ENCODE measurements around the gene LPCAT3.
A peak's percentile ranks its signal among the peaks of the same experiment; 100 is the strongest.
"Not testable (repeated sequence)": the region's sequence is repeated elsewhere in the genome, so short reads cannot be mapped to it uniquely, and the experiment has no call there.

Gene LPCAT3, protein sequence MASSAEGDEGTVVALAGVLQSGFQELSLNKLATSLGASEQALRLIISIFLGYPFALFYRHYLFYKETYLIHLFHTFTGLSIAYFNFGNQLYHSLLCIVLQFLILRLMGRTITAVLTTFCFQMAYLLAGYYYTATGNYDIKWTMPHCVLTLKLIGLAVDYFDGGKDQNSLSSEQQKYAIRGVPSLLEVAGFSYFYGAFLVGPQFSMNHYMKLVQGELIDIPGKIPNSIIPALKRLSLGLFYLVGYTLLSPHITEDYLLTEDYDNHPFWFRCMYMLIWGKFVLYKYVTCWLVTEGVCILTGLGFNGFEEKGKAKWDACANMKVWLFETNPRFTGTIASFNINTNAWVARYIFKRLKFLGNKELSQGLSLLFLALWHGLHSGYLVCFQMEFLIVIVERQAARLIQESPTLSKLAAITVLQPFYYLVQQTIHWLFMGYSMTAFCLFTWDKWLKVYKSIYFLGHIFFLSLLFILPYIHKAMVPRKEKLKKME

DNA sequence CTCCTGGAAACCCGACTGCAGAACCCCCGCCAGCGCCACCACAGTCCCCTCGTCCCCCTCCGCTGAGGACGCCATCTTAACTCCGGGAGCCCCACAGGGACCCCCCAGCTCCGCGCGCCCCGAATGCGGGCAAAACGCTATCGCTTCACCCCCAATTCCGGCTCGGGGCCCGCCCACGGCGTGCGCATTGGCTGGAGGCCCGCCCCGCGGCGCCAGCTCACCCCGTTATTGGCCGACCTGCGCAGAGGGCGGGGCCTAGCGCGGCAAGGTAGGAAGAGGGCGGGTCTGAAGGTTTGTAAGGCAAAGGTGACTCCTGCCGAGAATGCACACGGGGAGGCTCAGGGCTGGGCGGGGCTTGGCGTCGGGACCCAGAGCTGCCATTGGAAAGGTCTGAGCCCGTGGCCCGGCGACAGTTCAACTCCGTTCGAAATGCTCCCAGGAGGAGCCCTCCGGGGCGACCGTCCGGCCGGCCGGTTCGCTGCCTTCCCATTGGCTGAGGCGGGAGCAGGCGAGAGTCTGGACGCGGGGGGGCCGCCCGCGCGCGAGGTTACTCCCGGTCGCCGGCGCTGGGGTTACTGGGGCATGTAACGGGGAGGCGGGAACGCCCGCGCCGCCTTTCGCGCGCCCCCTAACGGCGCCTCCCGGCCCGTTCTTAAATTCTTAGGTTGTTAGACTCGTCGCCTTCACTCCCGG lies at the start of gene LPCAT3:
LPCAT3 (minus strand) TSS at position 127 of the 693 bp plus-strand sequence; CDS start at position 75, 52 bp downstream.
- DNase-seq (ENCODE audit: low read depth): peak; percentile 95

DNA sequence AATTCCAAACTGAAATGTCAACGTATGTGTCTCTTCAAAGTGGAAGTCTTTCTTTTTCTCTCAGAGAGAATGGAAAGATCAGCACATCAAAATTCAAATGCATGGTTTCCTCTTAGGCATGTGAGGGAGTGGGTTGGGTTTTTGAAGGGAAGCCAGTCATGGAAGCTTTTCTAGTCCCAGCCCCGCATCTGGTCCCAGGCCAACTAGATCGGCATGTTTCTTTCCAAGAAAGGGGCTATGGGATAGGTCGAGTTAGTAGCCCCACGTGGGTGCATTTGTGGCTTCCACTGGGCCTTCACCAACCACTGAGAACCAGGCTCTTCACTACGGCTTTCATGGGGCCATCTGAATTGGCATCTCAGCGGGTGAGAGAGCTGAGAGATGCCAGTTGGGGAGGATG lies 48.8 kb upstream of the LPCAT3 start:
- DNase-seq (ENCODE audit: low read depth): no peak

DNA sequence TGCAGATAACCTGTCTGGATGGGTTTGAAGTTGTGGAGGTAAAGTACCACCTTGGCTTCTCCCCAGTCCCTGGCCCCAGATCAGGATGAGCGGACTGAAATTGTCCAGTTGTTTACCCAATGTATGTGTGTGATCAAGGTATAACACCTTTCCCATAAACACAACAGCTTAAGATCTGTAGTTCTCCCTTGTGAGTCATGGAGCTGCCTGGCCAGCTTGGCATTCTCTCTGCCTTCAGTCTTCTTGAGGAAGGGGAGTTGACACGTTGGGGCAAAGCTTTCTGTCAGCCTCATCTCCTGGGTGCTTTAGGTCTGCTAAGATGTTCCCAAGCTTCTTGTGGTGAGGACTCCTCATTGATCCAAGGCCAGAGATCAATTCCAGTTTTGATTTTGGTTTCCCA lies 48.3 kb upstream of the LPCAT3 start:
- DNase-seq (ENCODE audit: low read depth): no peak

DNA sequence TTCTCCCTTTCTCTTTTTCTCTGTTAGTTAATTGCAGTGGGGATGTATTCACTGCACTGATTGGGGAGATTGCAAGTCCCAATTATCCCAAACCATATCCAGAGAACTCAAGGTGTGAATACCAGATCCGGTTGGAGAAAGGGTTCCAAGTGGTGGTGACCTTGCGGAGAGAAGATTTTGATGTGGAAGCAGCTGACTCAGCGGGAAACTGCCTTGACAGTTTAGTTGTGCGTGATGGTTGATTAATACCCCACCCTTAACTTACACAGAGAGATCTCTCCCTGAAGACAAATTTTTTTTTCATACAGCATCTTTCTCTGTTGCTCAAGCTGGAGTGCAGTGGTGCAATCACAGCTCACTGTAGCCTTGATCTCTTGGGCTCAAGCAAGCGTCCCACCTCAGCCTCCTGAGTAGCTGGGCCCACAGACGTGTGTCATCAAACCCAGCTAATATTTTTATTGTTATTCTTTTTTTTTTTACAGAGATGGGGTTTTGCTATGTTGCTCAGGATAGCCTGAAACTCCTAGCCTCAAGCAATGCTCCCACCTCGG lies 46.9 kb upstream of the LPCAT3 start:
- DNase-seq (ENCODE audit: low read depth): no peak

GRCh38 chr12:7064516-7064915 lies 46.2 kb upstream of the LPCAT3 start:
- no peak for DNase-seq (ENCODE audit: low read depth)

- DNase-seq (ENCODE audit: low read depth): no peak
Measured at GRCh38 chr12:7061596-7061995, 43.3 kb upstream of the LPCAT3 start.

- DNase-seq (ENCODE audit: low read depth): peak; percentile 34
Measured at GRCh38 chr12:7061138-7061537, 42.9 kb upstream of the LPCAT3 start.

DNA sequence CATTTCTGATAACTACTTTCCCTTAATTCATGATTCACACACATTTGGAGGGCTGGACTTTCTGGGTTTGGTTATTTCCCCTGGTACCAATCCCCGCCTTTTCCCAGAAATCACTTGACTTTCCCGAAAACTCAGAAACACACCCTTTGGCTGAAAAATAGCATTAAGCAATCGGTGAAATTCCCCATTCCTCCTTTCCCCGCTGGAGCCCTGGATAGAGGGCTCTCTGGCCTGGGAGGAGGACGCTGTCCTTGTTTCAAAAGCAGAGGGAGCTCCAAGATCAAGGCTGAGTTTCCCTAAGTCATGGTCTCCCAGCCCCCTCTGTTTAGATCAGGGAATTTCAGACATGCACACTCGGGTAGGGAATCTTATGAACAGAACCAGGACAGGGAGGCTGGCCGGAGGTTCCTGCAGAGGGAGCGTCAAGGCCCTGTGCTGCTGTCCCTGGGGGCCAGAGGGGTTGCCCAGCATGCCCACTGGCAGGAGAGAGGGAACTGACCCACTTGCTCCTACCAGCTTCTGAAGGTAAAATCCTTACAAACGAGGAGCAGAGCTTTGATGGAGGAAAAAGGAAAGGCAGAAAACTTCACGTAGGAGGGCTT lies 42.2 kb upstream of the LPCAT3 start, which contains the start of gene C1S:
C1S (plus strand) TSS at position 366 of the 602 bp plus-strand sequence. CDS start 1,195 bp downstream, outside the sequence.
- DNase-seq (ENCODE audit: low read depth): peak; percentile 99

- no peak for DNase-seq (ENCODE audit: low read depth)
Measured at GRCh38 chr12:7059780-7060179, 41.5 kb upstream of the LPCAT3 start.

- DNase-seq (ENCODE audit: low read depth): no peak
Measured at GRCh38 chr12:7058850-7059395, 40.6 kb upstream of the LPCAT3 start.

DNA sequence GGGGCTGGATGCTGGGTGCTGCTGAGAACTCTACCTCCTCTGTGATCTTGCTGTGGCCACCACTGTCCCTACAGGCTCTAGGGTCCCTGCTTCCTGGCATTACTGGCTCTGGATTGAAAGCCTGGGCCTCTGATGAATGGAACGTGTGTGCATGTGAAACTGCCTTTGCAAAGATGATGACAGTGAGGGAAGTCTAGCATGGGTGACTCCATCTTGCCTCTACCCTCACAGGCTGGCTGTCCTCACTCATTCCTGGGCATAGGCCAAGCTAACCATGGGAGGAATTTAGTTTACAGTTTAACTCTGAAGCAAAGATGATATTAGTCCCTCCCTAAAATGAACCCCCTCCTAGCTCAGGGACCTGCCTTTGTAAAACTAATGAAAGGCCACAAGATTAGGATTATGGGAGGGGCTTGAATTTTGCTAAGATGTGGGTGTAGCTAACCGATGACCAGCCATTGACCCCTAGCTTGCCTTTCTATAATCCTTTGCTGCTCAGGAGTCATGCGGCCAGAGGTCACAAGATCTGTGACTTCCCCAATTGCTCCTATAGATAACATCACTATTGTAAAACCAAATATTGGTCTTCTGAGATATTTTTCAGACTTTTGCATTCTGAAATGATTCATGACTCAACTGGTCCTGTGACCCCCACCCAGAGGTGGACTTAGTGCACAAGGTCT lies 40.0 kb upstream of the LPCAT3 start:
- DNase-seq (ENCODE audit: low read depth): no peak

GRCh38 chr12:7055736-7056135 lies 37.5 kb upstream of the LPCAT3 start:
- not testable (repeated sequence) for DNase-seq (ENCODE audit: low read depth)

DNA sequence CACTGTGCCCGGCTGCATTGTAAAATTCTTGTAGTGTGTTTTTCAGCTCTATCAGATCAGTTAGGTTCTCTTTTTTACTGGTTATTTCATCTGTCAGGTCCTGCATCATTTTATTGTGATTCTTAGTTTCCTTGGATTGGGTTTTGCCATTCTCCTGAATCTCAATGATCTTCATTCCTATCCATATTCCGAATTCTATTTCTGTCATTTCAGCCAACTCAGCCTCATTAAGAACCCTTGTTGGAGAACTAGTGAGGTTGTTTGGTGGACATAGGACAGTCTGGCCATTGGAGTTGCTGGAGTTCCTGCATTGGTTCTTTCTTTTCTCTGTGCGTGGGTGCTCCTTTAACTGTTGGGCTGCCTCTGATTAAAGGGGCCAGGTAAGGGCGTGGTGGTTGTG lies 36.6 kb upstream of the LPCAT3 start:
- DNase-seq (ENCODE audit: low read depth): no peak

- DNase-seq (ENCODE audit: low read depth): not testable (repeated sequence)
Measured at GRCh38 chr12:7049973-7050372, 31.7 kb upstream of the LPCAT3 start.

DNA sequence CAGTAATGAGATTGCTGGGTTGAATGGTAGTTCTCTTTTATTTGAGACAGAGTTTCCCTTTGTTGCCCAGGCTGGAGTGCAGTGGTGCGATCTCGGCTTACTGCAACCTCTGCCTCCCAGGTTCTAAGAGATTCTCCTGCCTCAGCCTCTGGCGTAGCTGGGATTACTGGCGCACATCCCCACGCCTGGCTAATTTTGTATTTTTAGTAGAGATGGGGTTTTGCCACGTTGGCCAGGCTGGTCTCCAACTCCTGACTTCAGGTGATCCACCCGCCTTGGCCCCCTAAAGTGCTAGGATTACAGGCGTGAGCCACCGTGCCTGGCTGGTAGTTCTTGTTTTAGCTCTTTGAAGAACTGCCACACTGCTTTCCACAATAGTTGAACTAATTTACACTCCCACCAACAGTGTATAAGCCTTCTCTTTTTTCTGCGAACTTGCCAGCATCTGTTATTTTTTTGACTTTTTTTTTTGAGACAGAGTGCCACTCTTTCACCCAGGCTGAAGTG lies 31.2 kb upstream of the LPCAT3 start:
- not testable (repeated sequence) for DNase-seq (ENCODE audit: low read depth)

DNA sequence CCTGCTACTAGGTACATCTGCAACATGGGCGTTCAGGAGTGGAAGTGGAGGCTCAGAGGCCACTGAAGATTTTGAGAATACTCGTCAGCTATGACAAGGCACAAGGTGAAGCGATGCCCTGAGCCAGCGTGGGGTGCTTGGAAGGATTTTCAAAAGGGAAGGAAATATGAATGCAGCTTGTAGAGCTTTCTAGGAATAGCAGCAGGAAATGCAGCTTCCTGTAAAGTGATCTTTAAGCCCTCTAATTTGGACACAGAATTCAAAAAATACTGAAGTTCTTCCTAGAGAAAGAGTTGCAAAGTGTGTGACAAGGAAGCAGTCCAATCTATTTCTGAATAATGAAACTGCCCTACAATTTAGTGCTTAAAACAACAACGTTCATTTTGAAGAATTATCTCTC lies 29.0 kb upstream of the LPCAT3 start:
- DNase-seq (ENCODE audit: low read depth): no peak

- no peak for DNase-seq (ENCODE audit: low read depth)
Measured at GRCh38 chr12:7046383-7047105, 28.3 kb upstream of the LPCAT3 start.

DNA sequence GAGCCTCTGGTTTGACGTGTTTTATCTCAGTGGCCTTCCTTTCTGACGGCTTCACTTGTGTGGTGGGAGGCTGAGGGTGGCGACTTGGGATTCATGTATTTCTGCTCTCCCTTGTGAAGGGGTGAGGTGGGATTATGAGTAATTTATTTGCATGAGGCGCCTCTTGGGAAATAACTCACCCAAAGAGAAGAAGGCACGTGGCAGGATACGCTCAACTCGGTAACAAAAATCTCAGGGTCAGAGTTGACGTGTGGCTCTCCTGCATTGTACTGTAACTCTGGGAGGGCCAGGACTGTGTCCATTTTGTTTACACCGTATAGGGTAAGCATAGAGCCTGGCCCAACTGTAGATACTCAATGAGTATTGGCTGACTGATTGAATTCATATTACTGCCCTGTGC lies 27.6 kb upstream of the LPCAT3 start:
- DNase-seq (ENCODE audit: low read depth): no peak

DNA sequence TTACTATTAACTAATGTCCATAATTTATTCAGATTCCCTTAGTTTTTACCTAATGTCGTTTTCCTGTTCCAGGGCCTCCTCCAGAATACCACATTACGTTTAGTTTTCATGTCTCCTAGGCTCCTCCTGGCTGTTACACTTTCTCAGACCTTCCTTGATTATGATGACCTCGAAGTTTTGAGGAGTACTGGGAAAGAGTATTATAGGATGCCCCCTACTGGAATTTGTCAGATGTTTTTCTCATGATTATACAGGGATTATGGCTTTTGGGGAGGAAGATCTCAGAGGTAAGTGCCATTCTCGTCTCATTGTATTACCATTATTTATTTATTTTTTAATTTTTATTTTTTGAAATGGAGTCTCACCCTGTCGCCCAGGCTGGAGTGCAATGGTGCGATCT lies 24.6 kb upstream of the LPCAT3 start:
- peak; percentile 60 for DNase-seq (ENCODE audit: low read depth)

DNA sequence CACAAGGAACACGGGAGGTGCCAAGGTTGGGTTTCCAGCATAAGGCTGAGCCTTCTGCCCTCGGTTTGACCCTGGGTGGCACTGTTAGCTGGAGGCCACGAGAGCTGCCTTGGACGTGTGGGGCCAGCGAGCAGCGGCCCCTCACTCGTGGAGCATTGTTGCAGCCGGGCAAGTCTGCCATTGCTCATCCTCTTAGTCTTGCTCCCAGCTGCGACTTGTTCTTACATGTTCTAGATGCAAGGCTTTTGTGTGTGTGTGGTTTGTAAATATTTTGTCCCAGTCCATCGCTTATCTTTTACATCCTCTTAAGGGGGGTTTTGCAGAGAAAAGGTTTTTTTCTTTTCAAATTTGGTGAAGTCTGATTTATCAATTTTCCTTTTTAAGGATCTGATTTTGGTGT lies 21.1 kb upstream of the LPCAT3 start:
- no peak for DNase-seq (ENCODE audit: low read depth)

GRCh38 chr12:7038591-7038990 lies 20.3 kb upstream of the LPCAT3 start:
- no peak for DNase-seq (ENCODE audit: low read depth)
